HL-60 (cell line): Measurements from ENCODE around the gene CDKL1.

Source experiments
- DNase-seq, 2 experiments: peaks; one replicate each; pipeline ENCODE4 v3.0.0-alpha.2; 2010 to 2020; ENCODE audit warnings: low read depth in 1 of 2, low spot score in 1 of 2
- H3K27ac ChIP-seq: fragments of 250-450 bp; sonication (Bioruptor Pico); replicated peaks from 2 replicates; pipeline ENCODE4 v1.5.1; 2020; ENCODE audit warnings: mild to moderate bottlenecking, moderate library complexity
- H3K27me3 ChIP-seq: fragments of 250-450 bp; sonication (Bioruptor Pico); 2 replicates; pipeline ENCODE4 v1.5.1; 2021; ENCODE audit warnings: mild to moderate bottlenecking, moderate library complexity; ENCODE audit not compliant: insufficient read depth, poor library complexity, severe bottlenecking
- H3K4me3 ChIP-seq: replicated peaks from 2 replicates; pipeline ENCODE4 v1.5.1; 2011; ENCODE audit warnings: mild to moderate bottlenecking, control low read depth, low read length; ENCODE audit not compliant: insufficient read depth
- GABPA ChIP-seq: IDR thresholded peaks from 2 replicates; pipeline ENCODE4 v1.6.1; 2012; ENCODE audit warnings: low read depth
- POLR2AphosphoS5 ChIP-seq: IDR thresholded peaks from 2 replicates; pipeline ENCODE4 v1.6.1; 2012; ENCODE audit warnings: low read depth
- SPI1 ChIP-seq: IDR thresholded peaks from 2 replicates; pipeline ENCODE4 v1.6.1; 2012; ENCODE audit warnings: low read depth, mild to moderate bottlenecking, borderline replicate concordance
- TF ChIP-seq, protein P1 (sequence below): IDR thresholded peaks from one replicate; pipeline ENCODE4 v1.5.1; 2011; ENCODE audit warnings: low read length, control low read depth, inconsistent platforms; ENCODE audit not compliant: insufficient read depth
- TF ChIP-seq, protein P2 (sequence below): IDR thresholded peaks from 2 replicates; pipeline ENCODE4 v1.6.1; 2012; ENCODE audit warnings: low read depth; ENCODE audit not compliant: insufficient replicate concordance

CDKL1 gene

DNA sequence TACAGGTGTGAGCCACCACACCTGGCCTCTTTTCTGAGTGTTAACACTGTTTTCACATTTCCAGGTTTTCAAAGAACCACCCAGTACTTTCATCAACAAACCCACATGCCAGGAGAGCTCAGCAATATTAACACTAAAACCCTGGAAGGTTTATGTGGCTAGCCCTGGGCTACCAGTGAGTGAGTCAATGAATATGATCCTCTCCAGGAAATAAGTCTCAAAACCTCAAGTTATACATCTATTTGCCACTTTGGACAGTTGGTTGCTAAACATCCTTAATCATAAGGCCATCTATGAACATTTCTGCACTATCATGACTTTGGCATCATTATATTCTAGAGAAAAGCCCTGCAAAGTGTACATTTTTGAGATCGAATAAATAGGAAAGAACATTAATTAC is 6.3 kb upstream of the CDKL1 start:
- H3K27ac ChIP-seq, result no peak overlapping the region
- H3K4me3 ChIP-seq, result no peak overlapping the region
- H3K27me3 ChIP-seq, result no peaks in the 10 kb centered on the region
- no peak for DNase-seq
- TF ChIP-seq, protein P1, sequence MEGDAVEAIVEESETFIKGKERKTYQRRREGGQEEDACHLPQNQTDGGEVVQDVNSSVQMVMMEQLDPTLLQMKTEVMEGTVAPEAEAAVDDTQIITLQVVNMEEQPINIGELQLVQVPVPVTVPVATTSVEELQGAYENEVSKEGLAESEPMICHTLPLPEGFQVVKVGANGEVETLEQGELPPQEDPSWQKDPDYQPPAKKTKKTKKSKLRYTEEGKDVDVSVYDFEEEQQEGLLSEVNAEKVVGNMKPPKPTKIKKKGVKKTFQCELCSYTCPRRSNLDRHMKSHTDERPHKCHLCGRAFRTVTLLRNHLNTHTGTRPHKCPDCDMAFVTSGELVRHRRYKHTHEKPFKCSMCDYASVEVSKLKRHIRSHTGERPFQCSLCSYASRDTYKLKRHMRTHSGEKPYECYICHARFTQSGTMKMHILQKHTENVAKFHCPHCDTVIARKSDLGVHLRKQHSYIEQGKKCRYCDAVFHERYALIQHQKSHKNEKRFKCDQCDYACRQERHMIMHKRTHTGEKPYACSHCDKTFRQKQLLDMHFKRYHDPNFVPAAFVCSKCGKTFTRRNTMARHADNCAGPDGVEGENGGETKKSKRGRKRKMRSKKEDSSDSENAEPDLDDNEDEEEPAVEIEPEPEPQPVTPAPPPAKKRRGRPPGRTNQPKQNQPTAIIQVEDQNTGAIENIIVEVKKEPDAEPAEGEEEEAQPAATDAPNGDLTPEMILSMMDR, result no peak
- no peak for TF ChIP-seq SPI1
- TF ChIP-seq, protein P2, sequence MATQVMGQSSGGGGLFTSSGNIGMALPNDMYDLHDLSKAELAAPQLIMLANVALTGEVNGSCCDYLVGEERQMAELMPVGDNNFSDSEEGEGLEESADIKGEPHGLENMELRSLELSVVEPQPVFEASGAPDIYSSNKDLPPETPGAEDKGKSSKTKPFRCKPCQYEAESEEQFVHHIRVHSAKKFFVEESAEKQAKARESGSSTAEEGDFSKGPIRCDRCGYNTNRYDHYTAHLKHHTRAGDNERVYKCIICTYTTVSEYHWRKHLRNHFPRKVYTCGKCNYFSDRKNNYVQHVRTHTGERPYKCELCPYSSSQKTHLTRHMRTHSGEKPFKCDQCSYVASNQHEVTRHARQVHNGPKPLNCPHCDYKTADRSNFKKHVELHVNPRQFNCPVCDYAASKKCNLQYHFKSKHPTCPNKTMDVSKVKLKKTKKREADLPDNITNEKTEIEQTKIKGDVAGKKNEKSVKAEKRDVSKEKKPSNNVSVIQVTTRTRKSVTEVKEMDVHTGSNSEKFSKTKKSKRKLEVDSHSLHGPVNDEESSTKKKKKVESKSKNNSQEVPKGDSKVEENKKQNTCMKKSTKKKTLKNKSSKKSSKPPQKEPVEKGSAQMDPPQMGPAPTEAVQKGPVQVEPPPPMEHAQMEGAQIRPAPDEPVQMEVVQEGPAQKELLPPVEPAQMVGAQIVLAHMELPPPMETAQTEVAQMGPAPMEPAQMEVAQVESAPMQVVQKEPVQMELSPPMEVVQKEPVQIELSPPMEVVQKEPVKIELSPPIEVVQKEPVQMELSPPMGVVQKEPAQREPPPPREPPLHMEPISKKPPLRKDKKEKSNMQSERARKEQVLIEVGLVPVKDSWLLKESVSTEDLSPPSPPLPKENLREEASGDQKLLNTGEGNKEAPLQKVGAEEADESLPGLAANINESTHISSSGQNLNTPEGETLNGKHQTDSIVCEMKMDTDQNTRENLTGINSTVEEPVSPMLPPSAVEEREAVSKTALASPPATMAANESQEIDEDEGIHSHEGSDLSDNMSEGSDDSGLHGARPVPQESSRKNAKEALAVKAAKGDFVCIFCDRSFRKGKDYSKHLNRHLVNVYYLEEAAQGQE, result no peak
- no peak for TF ChIP-seq GABPA
- TF ChIP-seq POLR2AphosphoS5, result no peak

DNA sequence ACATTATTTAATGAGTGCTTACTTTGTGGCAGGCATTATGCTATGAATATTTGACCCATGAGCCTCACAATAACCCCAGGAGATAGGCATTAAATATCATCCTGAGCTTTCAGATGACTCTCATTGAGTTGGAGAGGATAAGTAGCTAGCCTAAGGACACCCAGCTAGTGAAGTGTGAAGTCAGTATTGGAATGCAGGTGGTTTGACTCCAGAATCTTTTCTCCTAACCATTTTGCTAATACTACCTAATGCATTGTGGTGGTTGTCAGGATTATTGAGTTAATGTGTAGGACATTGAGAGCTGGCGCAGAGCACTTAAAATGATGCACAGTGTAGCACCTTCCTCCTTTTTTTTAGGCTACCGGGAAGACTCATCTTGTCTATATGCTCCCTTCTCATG is 3.8 kb upstream of the CDKL1 start:
- no peak for DNase-seq
- Histone ChIP-seq H3K27ac (no peak overlapping the region), H3K4me3 (no peak overlapping the region), H3K27me3 (no peaks in the 10 kb centered on the region)
- TF ChIP-seq POLR2AphosphoS5 (no peak), GABPA (no peak), SPI1 (no peak)
- TF ChIP-seq, protein P2, result no peak
- TF ChIP-seq, protein P1, result no peak

DNA sequence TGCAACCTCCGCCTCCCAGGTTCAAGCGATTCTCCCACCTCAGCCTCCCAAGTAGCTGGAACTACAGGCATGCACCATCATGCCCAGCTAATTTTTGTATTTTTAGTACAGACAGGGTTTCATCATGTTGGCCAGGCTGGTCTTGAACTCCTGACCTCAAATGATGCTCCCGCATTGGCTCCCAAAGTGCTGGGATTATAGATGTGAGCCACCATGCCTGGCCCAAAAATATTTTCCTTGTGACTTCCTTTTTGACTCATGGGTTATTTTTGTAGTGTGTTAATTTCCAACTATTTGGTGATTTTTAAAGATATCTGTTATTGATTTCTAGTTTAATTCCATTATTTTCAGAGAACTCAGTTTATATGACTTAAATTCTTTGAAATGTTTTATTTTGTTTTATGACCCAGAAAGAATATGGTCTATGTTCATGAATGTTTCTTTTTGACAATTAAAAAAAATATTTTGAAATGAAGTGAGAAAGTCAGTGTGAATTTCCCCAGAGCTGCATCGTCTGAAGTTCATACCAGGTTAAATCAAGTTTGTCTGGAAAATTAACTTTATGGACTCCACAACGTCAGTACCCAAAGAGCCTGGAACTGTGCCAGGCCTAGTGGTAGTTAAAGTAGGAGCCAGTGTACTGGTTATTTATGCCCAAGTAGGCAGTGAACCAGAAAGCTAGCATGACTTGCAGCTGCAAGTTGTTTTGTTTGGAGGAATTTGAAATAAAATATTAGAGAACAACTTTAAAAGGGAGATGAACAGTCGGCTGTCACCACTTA is 2.8 kb upstream of the CDKL1 start:
- no peak overlapping the region for H3K27ac ChIP-seq
- no peaks in the 10 kb centered on the region for H3K27me3 ChIP-seq
- DNase-seq, result peak in 1 of 2 experiments; percentile 5
- TF ChIP-seq POLR2AphosphoS5 (no peak), GABPA (no peak)
- TF ChIP-seq, protein P1, result no peak
- no peak overlapping the region for H3K4me3 ChIP-seq

DNA sequence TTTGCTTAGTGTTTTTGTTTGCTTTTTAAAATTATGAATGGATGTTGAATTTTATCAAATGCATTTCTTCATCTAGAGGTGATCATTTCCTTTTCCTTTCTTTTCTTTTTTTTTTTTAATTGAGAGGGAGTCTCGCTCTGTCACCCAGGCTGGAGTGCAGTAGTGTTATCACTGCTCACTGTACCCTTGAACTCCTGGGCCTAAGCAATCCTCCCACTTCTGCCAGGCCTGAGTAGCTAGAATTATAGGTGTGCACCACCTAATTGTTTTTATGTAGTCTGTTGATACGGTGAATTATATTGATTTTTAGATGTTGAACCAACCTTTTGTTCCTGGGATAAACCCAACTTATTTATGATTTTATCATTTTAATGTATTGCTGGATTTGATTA is 1.5 kb upstream of the CDKL1 start:
- no peak for DNase-seq
- TF ChIP-seq GABPA, result no peak
- Histone ChIP-seq H3K27me3 (no peaks in the 10 kb centered on the region), H3K4me3 (no peak overlapping the region), H3K27ac (no peak overlapping the region)
